ENCODE results near the gene ZNF500. TPM values are rescaled to one million over a fixed set of nuclear protein-coding genes. Genes with fewer than 3 reads are reported as not detected.

Gene ZNF500
- total and polyA plus RNA-seq, 2 donors (not counting 1 experiment from before 2014, with no cell fraction given), result 12.0 to 26.5 TPM

DNA sequence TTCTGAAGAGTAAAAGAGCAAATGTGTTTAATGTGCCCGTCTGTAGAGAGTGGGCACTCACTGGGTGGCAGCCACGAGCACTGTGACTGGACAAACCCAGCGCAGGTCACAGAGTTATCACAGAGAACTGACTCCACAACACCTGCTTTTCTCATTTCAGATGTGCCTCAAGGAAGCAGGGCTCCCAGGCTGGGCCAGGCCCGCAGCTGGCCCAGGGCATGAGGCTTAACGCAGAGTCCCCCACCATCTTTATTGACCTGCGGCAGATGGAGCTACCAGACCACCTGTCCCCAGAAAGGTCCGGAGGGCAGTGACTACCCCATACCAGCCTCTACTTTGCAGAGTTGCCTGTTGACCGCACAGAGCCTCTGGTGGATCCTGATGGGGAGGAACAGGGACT is 20.7 kb downstream of the ZNF500 start:
- no peak overlapping the region for H3K4me3 Mint-ChIP-seq
- POLR2A ChIA-PET, result interaction anchor here (0.7 kb wide), 1 partner anchor 108 kb away, joined by 3 read pairs; no protein-coding TSS in a partner anchor
- H4K20me1 ChIP-seq (ENCODE audit: control insufficient read depth, insufficient read depth, low read length, poor library complexity, severe bottlenecking), result no peaks in the 10 kb centered on the region

DNA sequence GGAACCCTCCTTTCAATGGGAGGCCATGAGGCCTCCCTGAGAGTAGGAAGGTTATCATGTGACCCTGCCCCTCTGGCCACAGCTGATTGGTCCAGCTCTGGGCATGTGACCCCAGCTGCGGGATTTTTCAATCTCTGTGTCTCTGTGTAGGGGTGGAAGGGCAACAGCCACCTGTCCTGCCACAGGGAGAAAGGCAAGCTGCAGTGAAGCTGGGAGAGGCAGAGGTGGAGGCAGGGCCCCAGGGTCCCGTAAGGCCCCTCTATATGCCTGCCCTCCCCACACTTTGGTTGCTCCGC is 21.7 kb downstream of the ZNF500 start:
- H3K36me3 ChIP-seq (replicated peaks in 1 of 2; ENCODE audit: control extremely low read depth in 1 of 2, control insufficient read depth in 1 of 2, extremely low read depth in 1 of 2, insufficient read depth in 2 of 2, low read length in 1 of 2), result no peaks in the 10 kb centered on the region
- intact Hi-C loops (cut with micrococcal nuclease), result no loop called here
- H4K20me1 ChIP-seq (ENCODE audit: control insufficient read depth, insufficient read depth, low read length, poor library complexity, severe bottlenecking), result no peaks in the 10 kb centered on the region
- H3K9ac ChIP-seq (ENCODE audit: low read length), result no peak overlapping the region
- Mint-ChIP-seq H3K9me3 (ENCODE audit: insufficient read depth) (no peaks in the 10 kb centered on the region), H3K4me1 (peaks cover 29% of the 10 kb centered on the region), H3K27ac (no peak overlapping the region), H3K4me3 (no peak overlapping the region), H3K27me3 (peaks cover 4% of the 10 kb centered on the region)
- H3K27me3 ChIP-seq (replicated peaks in 1 of 4; ENCODE audit: control extremely low read depth in 1 of 4, control insufficient read depth in 3 of 4, insufficient read depth in 4 of 4, low read length in 3 of 4), result peaks cover 0 to 5% (median 2%) of the 10 kb centered on the region in 4 experiments
- no peak for TF ChIP-seq EZH2 (IDR thresholded peaks at IDR 0.05; ENCODE audit: borderline replicate concordance, insufficient read depth, low read depth, low read length, poor library complexity, severe bottlenecking)
- TF ChIP-seq, protein P1, sequence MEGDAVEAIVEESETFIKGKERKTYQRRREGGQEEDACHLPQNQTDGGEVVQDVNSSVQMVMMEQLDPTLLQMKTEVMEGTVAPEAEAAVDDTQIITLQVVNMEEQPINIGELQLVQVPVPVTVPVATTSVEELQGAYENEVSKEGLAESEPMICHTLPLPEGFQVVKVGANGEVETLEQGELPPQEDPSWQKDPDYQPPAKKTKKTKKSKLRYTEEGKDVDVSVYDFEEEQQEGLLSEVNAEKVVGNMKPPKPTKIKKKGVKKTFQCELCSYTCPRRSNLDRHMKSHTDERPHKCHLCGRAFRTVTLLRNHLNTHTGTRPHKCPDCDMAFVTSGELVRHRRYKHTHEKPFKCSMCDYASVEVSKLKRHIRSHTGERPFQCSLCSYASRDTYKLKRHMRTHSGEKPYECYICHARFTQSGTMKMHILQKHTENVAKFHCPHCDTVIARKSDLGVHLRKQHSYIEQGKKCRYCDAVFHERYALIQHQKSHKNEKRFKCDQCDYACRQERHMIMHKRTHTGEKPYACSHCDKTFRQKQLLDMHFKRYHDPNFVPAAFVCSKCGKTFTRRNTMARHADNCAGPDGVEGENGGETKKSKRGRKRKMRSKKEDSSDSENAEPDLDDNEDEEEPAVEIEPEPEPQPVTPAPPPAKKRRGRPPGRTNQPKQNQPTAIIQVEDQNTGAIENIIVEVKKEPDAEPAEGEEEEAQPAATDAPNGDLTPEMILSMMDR (IDR thresholded peaks at IDR 0.05), result no peak
- peaks cover 0 to 23% of the 10 kb centered on the region in 2 donors for H3K4me1 ChIP-seq (ENCODE audit: control insufficient read depth in 2 of 2, insufficient read depth in 2 of 2, low read length in 2 of 2)
- DNase-seq (no peak), ATAC-seq (ENCODE audit: low read depth) (no peak)
- no peaks in the 10 kb centered on the region for H3K79me2 ChIP-seq (ENCODE audit: control insufficient read depth, insufficient read depth, low read length)
- no peak overlapping the region for H3K4me3 ChIP-seq (ENCODE audit: control extremely low read depth in 1 of 5, extremely low read depth in 1 of 5, insufficient read depth in 1 of 5, low read depth in 2 of 5, low read length in 4 of 5)
- CTCF ChIA-PET, result no interaction called here
- H3K4me2 ChIP-seq (replicated peaks; ENCODE audit: low read depth, low read length, poor library complexity, severe bottlenecking), result no peak overlapping the region
- no peak overlapping the region for H2AFZ ChIP-seq (ENCODE audit: insufficient read depth, low read depth, low read length, poor library complexity, severe bottlenecking)
- H3K9me3 ChIP-seq (ENCODE audit: control extremely low read depth in 1 of 3, control insufficient read depth in 2 of 3, insufficient read depth in 1 of 3, low read length in 2 of 3), result no peaks in the 10 kb centered on the region
- POLR2A ChIA-PET, result no interaction called here
- 92% methylated on average over 3 of the region's 3 CpGs for WGBS (ENCODE audit: insufficient coverage)
- no peak overlapping the region for H3K27ac ChIP-seq (ENCODE audit: low read length in 2 of 2)

More for the DNA sequence above, 20.7 kb downstream of the ZNF500 start:
- intact Hi-C loops (cut with micrococcal nuclease), result no loop called here
- WGBS (ENCODE audit: insufficient coverage), result 92% methylated on average over 7 of the region's 8 CpGs
- no peaks in the 10 kb centered on the region for H3K79me2 ChIP-seq (ENCODE audit: control insufficient read depth, insufficient read depth, low read length)
- TF ChIP-seq, protein P1 (IDR thresholded peaks at IDR 0.05), result no peak
- TF ChIP-seq EZH2 (IDR thresholded peaks at IDR 0.05; ENCODE audit: borderline replicate concordance, insufficient read depth, low read depth, low read length, poor library complexity, severe bottlenecking), result no peak
- no peaks in the 10 kb centered on the region for H3K9me3 Mint-ChIP-seq (ENCODE audit: insufficient read depth)
- H2AFZ ChIP-seq (ENCODE audit: insufficient read depth, low read depth, low read length, poor library complexity, severe bottlenecking), result no peak overlapping the region
- peaks cover 0 to 23% of the 10 kb centered on the region in 2 donors for H3K4me1 ChIP-seq (ENCODE audit: control insufficient read depth in 2 of 2, insufficient read depth in 2 of 2, low read length in 2 of 2)
- no peak overlapping the region for H3K27ac ChIP-seq (ENCODE audit: low read length in 2 of 2)
- peaks cover 0 to 5% (median 2%) of the 10 kb centered on the region in 4 experiments for H3K27me3 ChIP-seq (replicated peaks in 1 of 4; ENCODE audit: control extremely low read depth in 1 of 4, control insufficient read depth in 3 of 4, insufficient read depth in 4 of 4, low read length in 3 of 4)
- H3K27me3 Mint-ChIP-seq, result peaks cover 4% of the 10 kb centered on the region
- ATAC-seq (ENCODE audit: low read depth), result no peak
- H3K36me3 ChIP-seq (replicated peaks in 1 of 2; ENCODE audit: control extremely low read depth in 1 of 2, control insufficient read depth in 1 of 2, extremely low read depth in 1 of 2, insufficient read depth in 2 of 2, low read length in 1 of 2), result peaks cover 2 to 4% of the 10 kb centered on the region in 2 experiments
- H3K4me2 ChIP-seq (replicated peaks; ENCODE audit: low read depth, low read length, poor library complexity, severe bottlenecking), result no peak overlapping the region
- no peak overlapping the region for H3K27ac Mint-ChIP-seq
- peaks cover 29% of the 10 kb centered on the region for H3K4me1 Mint-ChIP-seq
- no peak overlapping the region for H3K4me3 ChIP-seq (ENCODE audit: control extremely low read depth in 1 of 5, extremely low read depth in 1 of 5, insufficient read depth in 1 of 5, low read depth in 2 of 5, low read length in 4 of 5)
- no peak for DNase-seq
- CTCF ChIA-PET, result no interaction called here
- no peak overlapping the region for H3K9ac ChIP-seq (ENCODE audit: low read length)
- H3K9me3 ChIP-seq (ENCODE audit: control extremely low read depth in 1 of 3, control insufficient read depth in 2 of 3, insufficient read depth in 1 of 3, low read length in 2 of 3), result no peaks in the 10 kb centered on the region

All from B cell (primary cell).